ENCODE results near the gene CNFN.

The CNFN gene

DNA sequence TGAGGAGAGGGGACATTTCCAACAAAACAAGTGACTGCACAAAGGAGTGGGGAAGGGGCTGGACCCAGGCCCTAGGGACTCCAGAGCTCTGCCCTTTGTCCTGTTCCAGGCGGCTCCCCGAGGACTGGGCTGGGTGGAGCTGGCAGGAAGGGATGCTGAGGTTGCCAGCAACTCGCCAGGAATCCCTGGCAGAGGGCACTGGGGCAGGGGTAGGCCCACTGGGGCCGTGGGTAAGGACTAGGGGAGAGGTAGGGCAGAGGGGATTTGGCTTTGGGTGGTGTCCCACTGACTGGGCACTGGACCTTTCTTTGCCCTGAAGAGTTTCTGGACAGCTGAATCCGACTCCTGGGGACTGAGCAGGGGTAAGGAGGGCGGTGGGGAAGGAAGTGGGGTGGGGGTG lies 29.2 kb upstream of the CNFN start:
- Histone ChIP-seq H3K18ac (ENCODE audit: low read depth in 1 of 2, low read length in 2 of 2) (no peak overlapping the region), H3K79me1 (replicated peaks; ENCODE audit: low read length, poor library complexity, severe bottlenecking) (peaks cover 2% of the 10 kb centered on the region), H2AFZ (ENCODE audit: low read depth, low read length) (no peak overlapping the region), H2BK5ac (ENCODE audit: low read depth, low read length, poor library complexity, severe bottlenecking) (no peak overlapping the region), H3K9me3 (ENCODE audit: control insufficient read depth, low read length) (no peaks in the 10 kb centered on the region), H2BK12ac (ENCODE audit: low read length in 2 of 2) (no peak overlapping the region), H3K36me3 (ENCODE audit: control insufficient read depth in 1 of 2, insufficient read depth in 2 of 2, low read depth in 1 of 2, low read length in 2 of 2) (no peaks in the 10 kb centered on the region), H2BK120ac (ENCODE audit: low read depth, low read length) (no peak overlapping the region), H3K4me2 (ENCODE audit: low read length, poor library complexity, severe bottlenecking) (no peak overlapping the region), H3K4ac (ENCODE audit: low read depth in 1 of 2, low read length in 2 of 2) (no peak overlapping the region), H3K27ac (ENCODE audit: low read length, poor library complexity, severe bottlenecking) (no peak overlapping the region), H2AK5ac (ENCODE audit: low read length, severe bottlenecking) (no peak overlapping the region), H3K27me3 (ENCODE audit: control insufficient read depth in 1 of 2, insufficient read depth in 1 of 2, low read length in 2 of 2) (peaks cover 4% of the 10 kb centered on the region in 2 experiments), H2BK15ac (ENCODE audit: low read depth, poor library complexity, severe bottlenecking) (no peak overlapping the region), H4K91ac (ENCODE audit: low read length) (no peak overlapping the region), H3K4me1 (ENCODE audit: control insufficient read depth, insufficient read depth, low read depth, low read length) (peaks cover 17% of the 10 kb centered on the region), H3K4me3 (ENCODE audit: insufficient read depth in 1 of 2, low read depth in 1 of 2, low read length in 2 of 2) (no peak overlapping the region), H3K9ac (ENCODE audit: low read length) (no peak overlapping the region), H4K8ac (ENCODE audit: low read length) (no peak overlapping the region), H3K23ac (ENCODE audit: low read length in 2 of 2) (no peak overlapping the region), H3K14ac (ENCODE audit: low read length in 2 of 2) (no peak overlapping the region)
- 86% methylated on average over 6 of the region's 6 CpGs for WGBS
- no peak for DNase-seq

DNA sequence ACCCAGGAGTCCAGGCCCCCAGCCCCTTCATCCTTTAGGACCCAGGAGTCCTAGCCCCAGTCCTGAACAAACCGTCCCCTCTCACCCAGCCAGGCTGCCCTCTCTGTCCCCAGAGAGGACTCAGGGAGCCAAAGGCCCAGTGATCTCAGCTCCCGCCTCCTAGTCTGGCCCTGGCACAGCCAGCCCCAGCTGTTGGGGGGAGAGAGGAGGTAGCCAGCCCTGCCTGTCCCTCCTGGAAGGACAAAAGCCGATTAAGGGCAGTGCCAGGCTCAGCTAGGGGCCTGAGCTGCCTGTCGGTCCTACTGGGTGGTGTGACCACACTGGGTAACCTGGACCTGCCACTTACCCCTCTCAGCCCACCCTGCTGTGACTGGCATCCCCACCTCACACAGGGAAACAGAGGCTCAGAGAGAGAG lies 22.6 kb upstream of the CNFN start:
- H3K9ac ChIP-seq (ENCODE audit: low read length): peak overlapping the region; percentile 11
- H3K79me1 ChIP-seq (replicated peaks; ENCODE audit: low read length, poor library complexity, severe bottlenecking): peaks cover 6% of the 10 kb centered on the region
- no peak overlapping the region for H3K23ac ChIP-seq (ENCODE audit: low read length in 2 of 2)
- no peak overlapping the region for H4K8ac ChIP-seq (ENCODE audit: low read length)
- no peak overlapping the region for H4K91ac ChIP-seq (ENCODE audit: low read length)
- 90% methylated on average over 4 of the region's 4 CpGs for whole genome bisulfite sequencing
- peak overlapping the region; percentile 25 for H2BK5ac ChIP-seq (ENCODE audit: low read depth, low read length, poor library complexity, severe bottlenecking)
- no peak overlapping the region for H3K4me3 ChIP-seq (ENCODE audit: insufficient read depth in 1 of 2, low read depth in 1 of 2, low read length in 2 of 2)
- no peak overlapping the region for H3K14ac ChIP-seq (ENCODE audit: low read length in 2 of 2)
- H3K27ac ChIP-seq (ENCODE audit: low read length, poor library complexity, severe bottlenecking): no peak overlapping the region
- H2BK12ac ChIP-seq (ENCODE audit: low read length in 2 of 2): no peak overlapping the region
- peak overlapping the region in 1 of 2 experiments; percentile 29 for H3K18ac ChIP-seq (ENCODE audit: low read depth in 1 of 2, low read length in 2 of 2)
- H2BK120ac ChIP-seq (ENCODE audit: low read depth, low read length): no peak overlapping the region
- no peak overlapping the region for H2AFZ ChIP-seq (ENCODE audit: low read depth, low read length)
- peaks cover 19% of the 10 kb centered on the region for H3K4me1 ChIP-seq (ENCODE audit: control insufficient read depth, insufficient read depth, low read depth, low read length)
- no peaks in the 10 kb centered on the region for H3K27me3 ChIP-seq (ENCODE audit: control insufficient read depth in 1 of 2, insufficient read depth in 1 of 2, low read length in 2 of 2)
- DNase-seq: no peak
- no peak overlapping the region for H2BK15ac ChIP-seq (ENCODE audit: low read depth, poor library complexity, severe bottlenecking)
- no peak overlapping the region for H3K4ac ChIP-seq (ENCODE audit: low read depth in 1 of 2, low read length in 2 of 2)
- H3K36me3 ChIP-seq (ENCODE audit: control insufficient read depth in 1 of 2, insufficient read depth in 2 of 2, low read depth in 1 of 2, low read length in 2 of 2): peaks cover 0 to 12% of the 10 kb centered on the region in 2 experiments
- peak overlapping the region; percentile 8 for H2AK5ac ChIP-seq (ENCODE audit: low read length, severe bottlenecking)
- no peak overlapping the region for H3K4me2 ChIP-seq (ENCODE audit: low read length, poor library complexity, severe bottlenecking)
- no peaks in the 10 kb centered on the region for H3K9me3 ChIP-seq (ENCODE audit: control insufficient read depth, low read length)

DNA sequence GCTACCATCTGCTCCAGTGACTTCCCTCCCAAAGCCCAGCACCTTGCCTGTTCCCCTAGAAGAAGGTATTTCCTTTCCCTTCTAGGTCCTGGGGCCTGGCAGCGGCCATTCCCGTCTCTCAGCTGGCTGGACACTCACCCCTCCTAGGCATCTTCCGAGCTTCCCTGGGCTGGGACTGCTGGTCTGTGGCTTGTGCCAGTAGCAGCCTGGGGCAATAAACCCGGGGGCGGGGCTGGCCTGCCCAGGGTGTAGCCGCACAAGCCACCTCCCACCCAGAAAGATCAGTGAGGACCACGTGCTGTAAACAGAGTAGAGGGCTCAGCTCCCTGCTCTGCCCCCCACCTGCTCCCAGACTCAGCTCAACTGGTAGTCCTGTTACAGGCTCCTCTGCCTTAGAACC lies 22.1 kb upstream of the CNFN start:
- Histone ChIP-seq H2BK12ac (ENCODE audit: low read length in 2 of 2) (no peak overlapping the region), H3K79me1 (replicated peaks; ENCODE audit: low read length, poor library complexity, severe bottlenecking) (peaks cover 6% of the 10 kb centered on the region), H3K27ac (ENCODE audit: low read length, poor library complexity, severe bottlenecking) (no peak overlapping the region), H4K91ac (ENCODE audit: low read length) (no peak overlapping the region), H3K4ac (ENCODE audit: low read depth in 1 of 2, low read length in 2 of 2) (no peak overlapping the region), H3K23ac (ENCODE audit: low read length in 2 of 2) (no peak overlapping the region), H4K8ac (ENCODE audit: low read length) (no peak overlapping the region), H3K9me3 (ENCODE audit: control insufficient read depth, low read length) (no peaks in the 10 kb centered on the region), H2AFZ (ENCODE audit: low read depth, low read length) (no peak overlapping the region), H3K4me3 (ENCODE audit: insufficient read depth in 1 of 2, low read depth in 1 of 2, low read length in 2 of 2) (no peak overlapping the region), H2AK5ac (ENCODE audit: low read length, severe bottlenecking) (no peak overlapping the region), H2BK5ac (ENCODE audit: low read depth, low read length, poor library complexity, severe bottlenecking) (peak overlapping the region; percentile 25), H3K18ac (ENCODE audit: low read depth in 1 of 2, low read length in 2 of 2) (no peak overlapping the region), H3K14ac (ENCODE audit: low read length in 2 of 2) (no peak overlapping the region), H3K4me1 (ENCODE audit: control insufficient read depth, insufficient read depth, low read depth, low read length) (peaks cover 19% of the 10 kb centered on the region), H3K4me2 (ENCODE audit: low read length, poor library complexity, severe bottlenecking) (no peak overlapping the region), H2BK120ac (ENCODE audit: low read depth, low read length) (no peak overlapping the region), H3K27me3 (ENCODE audit: control insufficient read depth in 1 of 2, insufficient read depth in 1 of 2, low read length in 2 of 2) (no peaks in the 10 kb centered on the region), H3K9ac (ENCODE audit: low read length) (no peak overlapping the region), H2BK15ac (ENCODE audit: low read depth, poor library complexity, severe bottlenecking) (no peak overlapping the region), H3K36me3 (ENCODE audit: control insufficient read depth in 1 of 2, insufficient read depth in 2 of 2, low read depth in 1 of 2, low read length in 2 of 2) (peaks cover 0 to 16% of the 10 kb centered on the region in 2 experiments)
- DNase-seq: no peak
- 45% methylated on average over 7 of the region's 7 CpGs for WGBS

DNA sequence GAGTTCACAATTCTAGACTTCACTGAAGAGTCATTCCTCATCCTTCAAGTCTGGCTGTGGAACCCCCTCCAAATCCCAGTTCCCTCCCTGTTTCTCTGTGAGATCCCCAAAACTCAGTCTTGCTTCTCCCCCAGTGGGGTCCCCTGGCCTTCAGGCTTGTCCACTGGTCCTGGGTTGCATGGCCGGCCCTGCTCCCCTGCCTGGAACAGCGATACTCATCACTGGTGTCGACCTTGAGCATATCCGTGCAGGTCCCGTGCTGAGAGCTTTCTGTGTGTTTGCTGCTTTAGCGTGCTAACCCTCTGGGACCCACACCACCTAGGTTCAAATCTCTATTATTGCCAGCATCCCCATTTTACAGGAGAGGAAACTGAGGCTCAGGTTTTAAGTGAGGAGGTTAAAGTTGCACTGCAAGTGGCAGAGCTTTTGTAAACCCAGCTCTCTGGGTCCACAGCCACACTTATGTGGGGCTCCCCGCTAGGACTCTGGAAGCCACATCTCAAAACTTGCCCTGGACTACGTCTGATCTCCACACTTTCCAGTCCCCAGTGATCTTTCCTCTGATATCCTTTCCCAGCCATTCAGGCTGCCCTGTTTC lies 21.6 kb upstream of the CNFN start:
- no peak overlapping the region for H2AFZ ChIP-seq (ENCODE audit: low read depth, low read length)
- no peak overlapping the region for H3K27ac ChIP-seq (ENCODE audit: low read length, poor library complexity, severe bottlenecking)
- no peak overlapping the region for H2BK12ac ChIP-seq (ENCODE audit: low read length in 2 of 2)
- no peak overlapping the region for H2BK120ac ChIP-seq (ENCODE audit: low read depth, low read length)
- no peak overlapping the region for H2BK15ac ChIP-seq (ENCODE audit: low read depth, poor library complexity, severe bottlenecking)
- no peak overlapping the region for H2BK5ac ChIP-seq (ENCODE audit: low read depth, low read length, poor library complexity, severe bottlenecking)
- H4K8ac ChIP-seq (ENCODE audit: low read length): peak overlapping the region; percentile 64
- H3K9me3 ChIP-seq (ENCODE audit: control insufficient read depth, low read length): no peaks in the 10 kb centered on the region
- no peak overlapping the region for H3K18ac ChIP-seq (ENCODE audit: low read depth in 1 of 2, low read length in 2 of 2)
- no peak overlapping the region for H3K4me2 ChIP-seq (ENCODE audit: low read length, poor library complexity, severe bottlenecking)
- WGBS: 88% methylated on average over 7 of the region's 8 CpGs
- peaks cover 7% of the 10 kb centered on the region for H3K79me1 ChIP-seq (replicated peaks; ENCODE audit: low read length, poor library complexity, severe bottlenecking)
- DNase-seq: no peak
- H3K36me3 ChIP-seq (ENCODE audit: control insufficient read depth in 1 of 2, insufficient read depth in 2 of 2, low read depth in 1 of 2, low read length in 2 of 2): peaks cover 0 to 16% of the 10 kb centered on the region in 2 experiments
- no peak overlapping the region for H3K4ac ChIP-seq (ENCODE audit: low read depth in 1 of 2, low read length in 2 of 2)
- H3K27me3 ChIP-seq (ENCODE audit: control insufficient read depth in 1 of 2, insufficient read depth in 1 of 2, low read length in 2 of 2): no peaks in the 10 kb centered on the region
- H4K91ac ChIP-seq (ENCODE audit: low read length): no peak overlapping the region
- peaks cover 19% of the 10 kb centered on the region for H3K4me1 ChIP-seq (ENCODE audit: control insufficient read depth, insufficient read depth, low read depth, low read length)
- no peak overlapping the region for H3K4me3 ChIP-seq (ENCODE audit: insufficient read depth in 1 of 2, low read depth in 1 of 2, low read length in 2 of 2)
- H2AK5ac ChIP-seq (ENCODE audit: low read length, severe bottlenecking): peak overlapping the region; percentile 44
- H3K9ac ChIP-seq (ENCODE audit: low read length): no peak overlapping the region
- no peak overlapping the region for H3K23ac ChIP-seq (ENCODE audit: low read length in 2 of 2)
- H3K14ac ChIP-seq (ENCODE audit: low read length in 2 of 2): no peak overlapping the region

All from mesenchymal stem cell (in vitro differentiated cells and primary cell).